HepG2 (cell line): ENCODE data around the gene GTF2A2. TPM values are rescaled to one million over a fixed set of nuclear protein-coding genes. Genes with fewer than 3 reads are reported as not detected.
A peak's percentile ranks its signal among the peaks of the same experiment; 100 is the strongest.

Experiments used
- ARID4A ChIP-seq: sonication (generic); formaldehyde crosslinking; IDR thresholded peaks from 2 replicates; pipeline ENCODE4 v1.5.0; 2020; ENCODE audit warnings: mild to moderate bottlenecking, missing genetic modification reagents, borderline replicate concordance
- GRHL1 ChIP-seq: sonication (generic); formaldehyde crosslinking; conservative IDR thresholded peaks from 2 replicates; pipeline ENCODE4 v1.8.0; 2022; ENCODE audit warnings: missing genetic modification reagents
- GTF2F1 ChIP-seq: fragments of 150-350 bp; IDR thresholded peaks from 2 replicates; pipeline ENCODE4 v1.6.1; 2014; ENCODE audit warnings: low read length
- NKX3-1 ChIP-seq: sonication (generic); formaldehyde crosslinking; IDR thresholded peaks from 2 replicates; pipeline ENCODE4 v1.5.0; 2020; ENCODE audit warnings: missing genetic modification reagents
- PLRG1 ChIP-seq: fragments of 450-650 bp; conservative IDR thresholded peaks from 2 replicates; pipeline ENCODE4 v1.6.1; 2016
- SRY ChIP-seq: sonication (generic); formaldehyde crosslinking; IDR thresholded peaks from 2 replicates; pipeline ENCODE4 v1.8.0; 2022; ENCODE audit warnings: mild to moderate bottlenecking, missing genetic modification reagents
- STAT6 ChIP-seq: sonication (generic); formaldehyde crosslinking; IDR thresholded peaks from 2 replicates; pipeline ENCODE4 v1.4.0; 2020; ENCODE audit warnings: missing genetic modification reagents, mild to moderate bottlenecking, borderline replicate concordance
- TAF15 ChIP-seq: fragments of 200-400 bp; formaldehyde crosslinking; IDR thresholded peaks from one replicate; pipeline ENCODE4 v1.6.1; 2018; ENCODE audit warnings: mild to moderate bottlenecking, low read depth, low read length; ENCODE audit not compliant: poor library complexity, severe bottlenecking
- TFE3 ChIP-seq: IDR thresholded peaks from 2 replicates; pipeline ENCODE4 v1.6.1; 2016
- XBP1 ChIP-seq: sonication (generic); formaldehyde crosslinking; IDR thresholded peaks from 2 replicates; pipeline ENCODE4 v1.5.0; 2020; ENCODE audit warnings: missing genetic modification reagents
- YEATS2 ChIP-seq: sonication (generic); formaldehyde crosslinking; IDR thresholded peaks from 2 replicates; pipeline ENCODE4 v1.4.0; 2020; ENCODE audit warnings: missing genetic modification reagents, borderline replicate concordance
- ZFP36 ChIP-seq: fragments of 150-350 bp; IDR thresholded peaks from 2 replicates; pipeline ENCODE4 v1.6.1; 2018; ENCODE audit warnings: borderline replicate concordance, low read length, low read depth; ENCODE audit not compliant: partially characterized antibody
- ZNF124 ChIP-seq: sonication (generic); formaldehyde crosslinking; IDR thresholded peaks from 2 replicates; pipeline ENCODE4 v1.4.0; 2020; ENCODE audit warnings: missing genetic modification reagents
- ZNF660 ChIP-seq: sonication (generic); formaldehyde crosslinking; IDR thresholded peaks from 2 replicates; pipeline ENCODE4 v1.5.1; 2020; ENCODE audit warnings: mild to moderate bottlenecking, low read depth, missing genetic modification reagents, borderline replicate concordance
- ZNF674 ChIP-seq: sonication (generic); formaldehyde crosslinking; IDR thresholded peaks from 2 replicates; pipeline ENCODE4 v1.5.0; 2020; ENCODE audit warnings: low read depth, mild to moderate bottlenecking, missing genetic modification reagents
- ZNF691 ChIP-seq: sonication (generic); formaldehyde crosslinking; IDR thresholded peaks from 2 replicates; pipeline ENCODE4 v1.4.0; 2020; ENCODE audit warnings: missing genetic modification reagents, low read depth, mild to moderate bottlenecking, borderline replicate concordance
- polyA plus RNA-seq, 8 experiments: library from polyadenylated mRNA; depleted of rRNA in 3 of 8; stranded (reverse) in 7 of 8; unstranded in 1 of 8; fragments of >200 nt; fragmentation: Illumina TruSeq in 4 of 8; extraction: Trizol in 4 of 8; gene quantifications; 2 replicates each; pipeline versions ENCODE4 v1.2.1 to v1.2.3, GENCODE V29; 2011 to 2016; ENCODE audit warnings: low read depth in 4 of 8, missing spikeins in 1 of 8, mixed read lengths in 1 of 8; ENCODE audit not compliant: insufficient read depth in 1 of 8
- total RNA-seq, 5 experiments: library from RNA; depleted of rRNA; stranded (reverse); fragments of >200 nt; fragmentation: Illumina TruSeq; extraction: Trizol; gene quantifications; 2 replicates each; pipeline ENCODE4 v1.2.3, GENCODE V29; 2016; ENCODE audit warnings: low read depth in 1 of 5

The GTF2A2 gene
- total and polyA plus RNA-seq, 2 of the 13 experiments (the other 11 are each of a cell fraction or from before 2014, with no cell fraction given), result 24.4 to 106 TPM

- TF ChIP-seq TFE3 (CRISPR knock-in tag) (no peak), GRHL1 (CRISPR knock-in tag) (no peak), SRY (peak; percentile 73; the same call in 1 of the 2 replicates), PLRG1 (no peak), ZNF124 (no peak), NKX3-1 (CRISPR knock-in tag) (no peak), YEATS2 (CRISPR knock-in tag) (peak; percentile 77; the same call in 1 of the 2 replicates), ZNF691 (CRISPR knock-in tag) (peak; percentile 91; the same call in 1 of the 2 replicates), ZNF674 (CRISPR knock-in tag) (0 out of 2 replicates have a peak, but pooled peaks have one; percentile 53), TAF15 (peak; percentile 54), STAT6 (CRISPR knock-in tag) (no peak), ZFP36 (no peak), ZNF660 (no peak; the same call in 1 of the 2 replicates), XBP1 (CRISPR knock-in tag) (no peak), ARID4A (CRISPR knock-in tag) (peak; percentile 89; the same call in 1 of the 2 replicates), GTF2F1 (no peak)
These were observed at the start of gene GTF2A2 (continued) for GRCh38 chr15:59656897-59657634.
